Hepatocyte (in vitro differentiated cells): Measurements from ENCODE around the gene HECW1.

Source experiments
- EZH2phosphoT487 ChIP-seq: fragments of 200-600 bp; sonication (generic); IDR thresholded peaks from one replicate; pipeline ENCODE4 v1.6.1; 2018; ENCODE audit warnings: antibody characterized with exemption, mild to moderate bottlenecking, low read depth, moderate library complexity; ENCODE audit not compliant: unreplicated experiment, severe bottlenecking
- TF ChIP-seq, protein P1 (sequence below): fragments of 200-600 bp; sonication (generic); IDR thresholded peaks from 2 replicates; pipeline ENCODE4 v1.5.1; 2016; ENCODE audit warnings: antibody characterized with exemption, mild to moderate bottlenecking; ENCODE audit not compliant: poor library complexity

- TF ChIP-seq, protein P1, sequence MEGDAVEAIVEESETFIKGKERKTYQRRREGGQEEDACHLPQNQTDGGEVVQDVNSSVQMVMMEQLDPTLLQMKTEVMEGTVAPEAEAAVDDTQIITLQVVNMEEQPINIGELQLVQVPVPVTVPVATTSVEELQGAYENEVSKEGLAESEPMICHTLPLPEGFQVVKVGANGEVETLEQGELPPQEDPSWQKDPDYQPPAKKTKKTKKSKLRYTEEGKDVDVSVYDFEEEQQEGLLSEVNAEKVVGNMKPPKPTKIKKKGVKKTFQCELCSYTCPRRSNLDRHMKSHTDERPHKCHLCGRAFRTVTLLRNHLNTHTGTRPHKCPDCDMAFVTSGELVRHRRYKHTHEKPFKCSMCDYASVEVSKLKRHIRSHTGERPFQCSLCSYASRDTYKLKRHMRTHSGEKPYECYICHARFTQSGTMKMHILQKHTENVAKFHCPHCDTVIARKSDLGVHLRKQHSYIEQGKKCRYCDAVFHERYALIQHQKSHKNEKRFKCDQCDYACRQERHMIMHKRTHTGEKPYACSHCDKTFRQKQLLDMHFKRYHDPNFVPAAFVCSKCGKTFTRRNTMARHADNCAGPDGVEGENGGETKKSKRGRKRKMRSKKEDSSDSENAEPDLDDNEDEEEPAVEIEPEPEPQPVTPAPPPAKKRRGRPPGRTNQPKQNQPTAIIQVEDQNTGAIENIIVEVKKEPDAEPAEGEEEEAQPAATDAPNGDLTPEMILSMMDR, result no peak
- TF ChIP-seq EZH2phosphoT487, result no peak
Observed at GRCh38 chr7:43492896-43493295, 380.4 kb downstream of the HECW1 start.
